Trophoblast cell (in vitro differentiated cells and primary cell): Measurements from ENCODE around the gene CYB561D1.
A peak's percentile ranks its signal among the peaks of the same experiment; 100 is the strongest.

Experiments
- DNase-seq, 2 donors: peaks; one replicate each; pipeline ENCODE4 v3.0.0-alpha.2; 2016
- H2AFZ ChIP-seq: 2 replicates; pipeline ENCODE4 v1.6.1; 2013; ENCODE audit warnings: low read length, moderate library complexity, mild to moderate bottlenecking; ENCODE audit not compliant: insufficient read depth, poor library complexity
- H2AK5ac ChIP-seq: 2 replicates; pipeline ENCODE4 v1.6.1; 2013; ENCODE audit warnings: mild to moderate bottlenecking, low read length
- H2BK120ac ChIP-seq: 2 replicates; pipeline ENCODE4 v1.6.1; 2013; ENCODE audit warnings: low read length, mild to moderate bottlenecking, moderate library complexity; ENCODE audit not compliant: insufficient read depth, poor library complexity
- H2BK12ac ChIP-seq: 2 replicates; pipeline ENCODE4 v1.6.1; 2013; ENCODE audit warnings: mild to moderate bottlenecking, low read length, moderate library complexity
- H2BK5ac ChIP-seq: 2 replicates; pipeline ENCODE4 v1.6.1; 2013; ENCODE audit warnings: low read length, low read depth, moderate library complexity, mild to moderate bottlenecking; ENCODE audit not compliant: poor library complexity
- H3K14ac ChIP-seq: 2 replicates; pipeline ENCODE4 v1.6.1; 2013; ENCODE audit warnings: mild to moderate bottlenecking, low read length
- H3K18ac ChIP-seq: 2 replicates; pipeline ENCODE4 v1.6.1; 2013; ENCODE audit warnings: mild to moderate bottlenecking, low read length
- H3K23ac ChIP-seq: 2 replicates; pipeline ENCODE4 v1.6.1; 2013; ENCODE audit warnings: low read length
- H3K27ac ChIP-seq: 2 replicates; pipeline ENCODE4 v1.5.1; 2013; ENCODE audit warnings: low read depth, mild to moderate bottlenecking, inconsistent platforms, low read length, moderate library complexity
- H3K27me3 ChIP-seq: 2 replicates; pipeline ENCODE4 v1.6.1; 2013; ENCODE audit warnings: inconsistent platforms, mild to moderate bottlenecking, low read length, moderate library complexity; ENCODE audit not compliant: insufficient read depth
- H3K36me3 ChIP-seq, 2 experiments: 1 replicate in 1 of 2; 2 replicates in 1 of 2; pipeline ENCODE4 v1.6.1; 2013; ENCODE audit warnings: low read length in 2 of 2, mild to moderate bottlenecking in 2 of 2, moderate library complexity in 1 of 2; ENCODE audit not compliant: insufficient read depth in 2 of 2, control insufficient read depth in 1 of 2
- H3K4ac ChIP-seq: 2 replicates; pipeline ENCODE4 v1.6.1; 2013; ENCODE audit warnings: low read depth, mild to moderate bottlenecking, low read length, moderate library complexity
- H3K4me1 ChIP-seq, 2 experiments: 1 replicate in 1 of 2; 2 replicates in 1 of 2; pipeline ENCODE4 v1.6.1; 2013; ENCODE audit warnings: low read length in 2 of 2, mild to moderate bottlenecking in 2 of 2, moderate library complexity in 1 of 2; ENCODE audit not compliant: insufficient read depth in 2 of 2, control insufficient read depth in 1 of 2
- H3K4me2 ChIP-seq: 2 replicates; pipeline ENCODE4 v1.6.1; 2013; ENCODE audit warnings: inconsistent platforms, mild to moderate bottlenecking, low read length, moderate library complexity
- H3K4me3 ChIP-seq: 2 replicates; pipeline ENCODE4 v1.5.1; 2013; ENCODE audit warnings: mild to moderate bottlenecking, low read depth, low read length, inconsistent platforms
- H3K79me1 ChIP-seq: one replicate; pipeline ENCODE4 v1.6.1; 2013; ENCODE audit warnings: low read length
- H3K79me2 ChIP-seq: 2 replicates; pipeline ENCODE4 v1.6.1; 2013; ENCODE audit warnings: low read length, mild to moderate bottlenecking; ENCODE audit not compliant: control insufficient read depth, insufficient read depth, poor library complexity
- H3K9ac ChIP-seq: 2 replicates; pipeline ENCODE4 v1.6.1; 2013; ENCODE audit warnings: mild to moderate bottlenecking, low read length
- H3K9me3 ChIP-seq: 2 replicates; pipeline ENCODE4 v1.6.1; 2013; ENCODE audit warnings: low read depth, mild to moderate bottlenecking, control low read depth, inconsistent platforms, low read length; ENCODE audit not compliant: insufficient read depth
- H4K12ac ChIP-seq: 2 replicates; pipeline ENCODE4 v1.6.1; 2013; ENCODE audit warnings: low read depth, mild to moderate bottlenecking, low read length, moderate library complexity
- H4K8ac ChIP-seq: 2 replicates; pipeline ENCODE4 v1.6.1; 2013; ENCODE audit warnings: low read depth, mild to moderate bottlenecking, low read length, moderate library complexity
- H4K91ac ChIP-seq: one replicate; pipeline ENCODE4 v1.6.1; 2013; ENCODE audit warnings: low read depth, mild to moderate bottlenecking, low read length, moderate library complexity
- WGBS: extraction: QIAGEN DNeasy Blood & Tissue Kit; methylation state at CpG from one replicate; pipeline ENCODE4 v1.1.7; 2013; ENCODE audit warnings: missing lambda C conversion rate; ENCODE audit not compliant: insufficient read length, insufficient coverage; ENCODE audit errors: extremely low coverage; 5-methylcytosine and 5-hydroxymethylcytosine counted together

Gene CYB561D1

GRCh38 chr1:109488201-109488600 is 5.7 kb upstream of the CYB561D1 start:
- H3K79me2 ChIP-seq, result peaks cover 4% of the 10 kb centered on the region
- no peak overlapping the region for H3K4me3 ChIP-seq
- no peak overlapping the region for H3K23ac ChIP-seq
- no CpG with 5 or more reads among the region's 5 CpGs for WGBS
- H3K27me3 ChIP-seq, result no peaks in the 10 kb centered on the region
- no peaks in the 10 kb centered on the region for H3K9me3 ChIP-seq
- peaks cover 10 to 12% of the 10 kb centered on the region in 2 experiments for H3K4me1 ChIP-seq
- no peak overlapping the region for H3K4me2 ChIP-seq
- H4K91ac ChIP-seq, result no peak overlapping the region
- no peak overlapping the region for H2AK5ac ChIP-seq
- no peak overlapping the region for H3K9ac ChIP-seq
- no peak overlapping the region for H3K4ac ChIP-seq
- no peak overlapping the region for H2BK120ac ChIP-seq
- H3K79me1 ChIP-seq, result peaks cover 6% of the 10 kb centered on the region
- H4K8ac ChIP-seq, result no peak overlapping the region
- no peak overlapping the region for H2BK5ac ChIP-seq
- H3K14ac ChIP-seq, result no peak overlapping the region
- H3K36me3 ChIP-seq, result peaks cover 16 to 20% of the 10 kb centered on the region in 2 experiments
- H4K12ac ChIP-seq, result no peak overlapping the region
- no peak overlapping the region for H3K27ac ChIP-seq
- H2BK12ac ChIP-seq, result no peak overlapping the region
- DNase-seq, result no peak
- H3K18ac ChIP-seq, result no peak overlapping the region
- H2AFZ ChIP-seq, result no peak overlapping the region

DNA sequence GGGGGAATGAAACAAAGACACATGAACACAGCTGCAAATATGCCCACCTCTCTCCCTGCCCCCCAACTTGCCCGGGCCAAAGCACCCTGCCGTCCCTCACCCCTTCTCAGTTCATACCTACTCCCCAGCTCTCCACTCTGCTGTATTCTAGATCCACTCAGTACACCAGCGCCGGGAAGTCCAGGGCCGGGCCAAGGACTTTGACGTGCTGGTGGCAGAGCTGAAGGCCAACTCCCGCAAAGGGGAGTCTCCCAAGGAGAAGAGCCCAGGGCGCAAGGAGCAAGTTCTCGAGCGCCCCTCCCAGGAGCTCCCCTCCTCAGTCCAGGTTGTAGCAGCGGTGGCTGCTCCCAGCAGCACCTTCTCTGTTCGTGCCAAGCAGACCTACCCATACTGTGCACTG is 5.2 kb upstream of the CYB561D1 start:
- Histone ChIP-seq H3K79me2 (peaks cover 4% of the 10 kb centered on the region), H3K27me3 (no peaks in the 10 kb centered on the region), H3K4me1 (peaks cover 7 to 9% of the 10 kb centered on the region in 2 experiments), H3K9me3 (no peaks in the 10 kb centered on the region), H2BK5ac (no peak overlapping the region), H4K8ac (no peak overlapping the region), H3K9ac (no peak overlapping the region), H3K36me3 (peaks cover 16 to 20% of the 10 kb centered on the region in 2 experiments), H2BK120ac (no peak overlapping the region), H2AK5ac (no peak overlapping the region), H3K79me1 (peaks cover 6% of the 10 kb centered on the region), H2AFZ (no peak overlapping the region), H3K4me2 (no peak overlapping the region), H3K27ac (no peak overlapping the region), H3K4me3 (no peak overlapping the region), H3K18ac (no peak overlapping the region), H2BK12ac (no peak overlapping the region), H4K12ac (no peak overlapping the region), H3K4ac (no peak overlapping the region), H3K14ac (no peak overlapping the region), H3K23ac (no peak overlapping the region), H4K91ac (no peak overlapping the region)
- no CpG with 5 or more reads among the region's 12 CpGs for WGBS
- DNase-seq, result no peak

DNA sequence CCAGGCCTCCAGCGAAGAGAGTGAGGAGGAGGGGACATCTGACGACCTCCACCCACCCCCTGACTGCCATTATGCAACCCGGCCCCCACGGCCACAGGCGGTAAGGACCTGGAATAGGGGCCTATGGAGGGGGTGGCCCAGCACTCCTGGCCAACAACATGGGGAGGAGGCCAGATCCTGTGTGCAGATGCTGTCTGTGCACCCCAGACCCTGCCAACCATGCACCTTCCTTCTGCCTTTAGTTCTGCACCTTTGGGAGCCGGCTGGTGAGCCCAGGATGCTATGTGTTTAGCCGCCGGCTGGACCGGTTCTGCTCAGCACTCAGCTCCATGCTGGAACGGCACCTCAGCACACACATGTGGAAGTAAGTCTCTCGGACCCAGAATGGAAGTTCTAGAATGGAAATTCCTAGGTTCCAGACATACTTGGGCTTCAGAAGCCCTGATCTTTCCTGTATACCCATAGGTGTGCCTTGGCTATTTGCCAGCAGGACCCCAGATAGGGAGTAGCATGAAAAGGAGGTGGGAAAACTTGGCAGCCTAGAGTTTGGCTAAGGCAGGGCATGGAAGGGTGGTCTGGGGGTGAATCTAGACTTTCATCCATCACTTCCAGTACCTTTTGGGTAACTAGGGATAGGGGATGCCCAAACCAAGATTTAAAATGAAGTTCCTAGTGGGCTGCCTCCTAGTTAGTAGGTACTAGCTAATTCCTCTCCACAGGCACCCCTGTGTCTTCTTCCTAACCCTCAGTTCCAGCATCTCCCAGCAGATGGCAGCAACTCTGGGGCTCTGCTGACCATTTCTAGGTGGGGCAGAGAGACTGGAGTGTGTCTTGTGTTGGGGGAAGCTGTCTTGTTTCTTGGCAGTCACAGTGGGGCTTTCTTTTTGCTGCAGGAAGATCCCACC is 3.6 kb upstream of the CYB561D1 start:
- no peaks in the 10 kb centered on the region for H3K9me3 ChIP-seq
- no peak overlapping the region for H3K9ac ChIP-seq
- H4K12ac ChIP-seq, result no peak overlapping the region
- no peak overlapping the region for H3K4me3 ChIP-seq
- peaks cover 16 to 20% of the 10 kb centered on the region in 2 experiments for H3K36me3 ChIP-seq
- H3K27me3 ChIP-seq, result no peaks in the 10 kb centered on the region
- no peak overlapping the region for H3K27ac ChIP-seq
- H2BK12ac ChIP-seq, result no peak overlapping the region
- H3K4ac ChIP-seq, result no peak overlapping the region
- no peak overlapping the region for H4K8ac ChIP-seq
- peaks cover 3% of the 10 kb centered on the region for H3K79me1 ChIP-seq
- H2AK5ac ChIP-seq, result no peak overlapping the region
- no peak overlapping the region for H3K4me2 ChIP-seq
- H2AFZ ChIP-seq, result no peak overlapping the region
- H3K23ac ChIP-seq, result no peak overlapping the region
- no peak overlapping the region for H3K14ac ChIP-seq
- H3K18ac ChIP-seq, result no peak overlapping the region
- H2BK120ac ChIP-seq, result no peak overlapping the region
- H4K91ac ChIP-seq, result no peak overlapping the region
- H3K79me2 ChIP-seq, result peaks cover 4% of the 10 kb centered on the region
- H3K4me1 ChIP-seq, result peaks cover 0 to 3% of the 10 kb centered on the region in 2 experiments
- peak; percentile 48 to 79 for DNase-seq
- WGBS, result no CpG with 5 or more reads among the region's 11 CpGs
- H2BK5ac ChIP-seq, result no peak overlapping the region

GRCh38 chr1:109490934-109491302 is 3.0 kb upstream of the CYB561D1 start:
- no CpG with 5 or more reads among the region's 11 CpGs for WGBS
- no peak for DNase-seq
- no peak overlapping the region for H3K27ac ChIP-seq
- H2AK5ac ChIP-seq, result no peak overlapping the region
- no peak overlapping the region for H3K14ac ChIP-seq
- H3K9ac ChIP-seq, result no peak overlapping the region
- no peak overlapping the region for H3K4ac ChIP-seq
- H3K36me3 ChIP-seq, result peaks cover 22 to 23% of the 10 kb centered on the region in 2 experiments
- H4K8ac ChIP-seq, result no peak overlapping the region
- H3K79me2 ChIP-seq, result peaks cover 4% of the 10 kb centered on the region
- H3K4me3 ChIP-seq, result no peak overlapping the region
- H3K18ac ChIP-seq, result no peak overlapping the region
- no peak overlapping the region for H3K23ac ChIP-seq
- no peak overlapping the region for H2AFZ ChIP-seq
- H3K4me1 ChIP-seq, result peaks cover 0 to 3% of the 10 kb centered on the region in 2 experiments
- no peak overlapping the region for H2BK120ac ChIP-seq
- H2BK5ac ChIP-seq, result no peak overlapping the region
- H2BK12ac ChIP-seq, result no peak overlapping the region
- no peak overlapping the region for H4K12ac ChIP-seq
- H4K91ac ChIP-seq, result no peak overlapping the region
- H3K4me2 ChIP-seq, result no peak overlapping the region
- no peaks in the 10 kb centered on the region for H3K9me3 ChIP-seq
- H3K27me3 ChIP-seq, result no peaks in the 10 kb centered on the region
- H3K79me1 ChIP-seq, result peaks cover 3% of the 10 kb centered on the region
